Memory B cell (primary cell): ENCODE measurements around the gene CASP9.
A peak's percentile ranks its signal among the peaks of the same experiment; 100 is the strongest.

Experiments used
- ATAC-seq: fragments of 150-1000 bp; cut with Tn5 transposase; 2 replicates; pipeline ENCODE4 v1.10.0; 2021; ENCODE audit warnings: low read depth, mild to moderate bottlenecking, moderate library complexity
- DNase-seq, 2 donors: peaks; one replicate each; pipeline ENCODE4 v3.0.0; 2022; ENCODE audit warnings: low spot score in 2 of 2
- H3K27ac Mint-ChIP-seq: one replicate; pipeline ENCODE4 v1.8.0; 2022; ENCODE audit warnings: mild to moderate bottlenecking, moderate library complexity, mixed read lengths
- H3K27me3 Mint-ChIP-seq: one replicate; pipeline ENCODE4 v1.8.0; 2022; ENCODE audit warnings: mixed read lengths
- H3K36me3 Mint-ChIP-seq: one replicate; pipeline ENCODE4 v1.8.0; 2022; ENCODE audit warnings: mild to moderate bottlenecking, mixed read lengths
- H3K4me1 Mint-ChIP-seq: one replicate; pipeline ENCODE4 v1.8.0; 2022; ENCODE audit warnings: mixed read lengths
- H3K4me3 Mint-ChIP-seq: one replicate; pipeline ENCODE4 v1.8.0; 2022; ENCODE audit warnings: mild to moderate bottlenecking, moderate library complexity, mixed read lengths
- H3K9me3 Mint-ChIP-seq: one replicate; pipeline ENCODE4 v1.8.0; 2022; ENCODE audit warnings: mixed read lengths

Gene CASP9

DNA sequence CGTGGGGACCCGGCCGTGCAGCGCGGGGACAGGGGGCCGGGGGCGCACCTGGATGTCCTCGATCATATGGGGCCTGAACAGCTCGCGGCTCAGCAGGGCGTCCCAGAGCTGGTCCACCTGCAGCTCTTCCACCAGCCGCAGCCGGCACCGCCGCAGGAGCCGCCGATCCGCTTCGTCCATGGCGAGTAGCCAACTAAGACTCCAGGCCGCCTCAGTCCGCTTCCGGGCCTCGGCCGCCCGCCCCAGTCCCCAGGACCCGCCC, at the start of gene CASP9:
CASP9 (minus strand) TSS at position 195 of the 262 bp plus-strand sequence; CDS start at position 180, 15 bp downstream.
- H3K36me3 Mint-ChIP-seq = peaks cover 2% of the 10 kb centered on the region
- no peak for ATAC-seq
- no peak for DNase-seq
- H3K9me3 Mint-ChIP-seq = no peaks in the 10 kb centered on the region
- peak within 1 kb of the TSS; percentile 94 for H3K4me3 Mint-ChIP-seq
- no peaks in the 10 kb centered on the region for H3K27me3 Mint-ChIP-seq
- peak within 1 kb of the TSS; percentile 96 for H3K27ac Mint-ChIP-seq
- H3K4me1 Mint-ChIP-seq = peaks cover 44% of the 10 kb centered on the region

DNA sequence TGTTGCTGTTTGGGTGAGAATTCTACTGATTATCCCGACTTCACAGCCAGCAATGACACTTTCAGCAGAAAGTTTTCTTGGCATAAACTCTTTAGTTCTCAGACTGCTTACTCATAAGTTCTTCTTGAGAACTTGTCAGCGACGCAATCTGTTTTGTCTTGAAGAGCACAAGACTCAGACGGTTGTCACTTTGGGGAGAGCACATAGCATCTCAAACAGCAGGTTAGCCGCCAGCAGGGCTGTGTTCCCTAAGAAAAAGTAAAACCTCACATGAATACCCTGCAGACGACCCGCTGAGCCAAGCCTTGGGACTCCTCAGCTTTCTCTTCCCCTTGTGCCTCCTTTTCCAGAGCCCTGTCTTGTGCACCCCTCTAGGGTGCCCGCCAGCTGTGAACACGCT, 49.5 kb upstream of the CASP9 start:
- Mint-ChIP-seq H3K4me1 (peaks cover 20% of the 10 kb centered on the region), H3K4me3 (no peak overlapping the region), H3K9me3 (no peaks in the 10 kb centered on the region), H3K27ac (peak overlapping the region; percentile 63), H3K27me3 (no peaks in the 10 kb centered on the region), H3K36me3 (peaks cover 13% of the 10 kb centered on the region)
- ATAC-seq (no peak), DNase-seq (no peak)

DNA sequence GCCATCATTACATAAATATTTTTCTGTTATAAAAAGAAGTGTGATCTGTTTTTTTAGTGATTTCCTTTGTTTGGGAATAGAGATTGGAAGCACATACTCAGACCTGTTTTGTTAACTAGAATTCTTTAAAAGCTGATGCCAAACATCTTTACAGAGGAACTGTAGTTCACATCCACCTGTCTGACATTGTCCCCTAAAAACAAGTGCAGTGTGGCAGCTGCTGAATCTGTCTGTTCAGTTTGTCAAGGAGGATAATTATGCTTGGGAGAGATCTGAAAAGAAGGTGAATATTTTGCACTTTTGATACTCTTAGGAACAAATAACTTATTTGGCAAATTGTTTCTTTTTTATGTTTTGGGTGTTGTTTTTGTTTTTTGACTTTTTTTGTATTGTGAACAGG, 47.3 kb upstream of the CASP9 start:
- H3K4me1 Mint-ChIP-seq = peaks cover 17% of the 10 kb centered on the region
- H3K27me3 Mint-ChIP-seq = no peaks in the 10 kb centered on the region
- DNase-seq (no peak), ATAC-seq (no peak)
- no peaks in the 10 kb centered on the region for H3K9me3 Mint-ChIP-seq
- H3K27ac Mint-ChIP-seq = peak overlapping the region; percentile 88
- peaks cover 25% of the 10 kb centered on the region for H3K36me3 Mint-ChIP-seq
- H3K4me3 Mint-ChIP-seq = peak overlapping the region; percentile 59

DNA sequence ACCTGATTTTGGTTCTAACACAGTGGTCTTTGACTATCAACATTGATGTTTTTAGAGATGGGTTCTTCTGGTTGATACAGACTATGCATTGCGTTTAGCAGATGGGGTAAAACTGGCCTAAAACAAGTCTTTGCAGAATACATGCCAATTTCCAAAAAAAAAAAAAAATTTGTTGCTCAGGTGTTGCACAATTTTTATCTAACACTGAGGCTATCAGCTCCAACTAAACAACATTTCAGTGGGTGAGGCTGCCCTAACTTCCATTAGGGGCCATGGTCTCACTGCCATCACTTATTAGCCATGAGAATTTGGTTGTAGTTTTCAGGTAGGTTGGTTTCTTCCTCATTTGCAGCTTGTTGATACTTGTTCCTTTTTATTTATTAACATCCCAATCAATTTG, 46.8 kb upstream of the CASP9 start:
- Mint-ChIP-seq H3K27me3 (no peaks in the 10 kb centered on the region), H3K4me3 (no peak overlapping the region), H3K27ac (peak overlapping the region; percentile 88), H3K36me3 (peaks cover 25% of the 10 kb centered on the region), H3K9me3 (no peaks in the 10 kb centered on the region), H3K4me1 (peaks cover 17% of the 10 kb centered on the region)
- ATAC-seq = no peak
- DNase-seq = no peak

- no peak overlapping the region for H3K27ac Mint-ChIP-seq
- H3K27me3 Mint-ChIP-seq = no peaks in the 10 kb centered on the region
- H3K36me3 Mint-ChIP-seq = peaks cover 20% of the 10 kb centered on the region
- DNase-seq = no peak
- no peak overlapping the region for H3K4me3 Mint-ChIP-seq
- H3K9me3 Mint-ChIP-seq = no peaks in the 10 kb centered on the region
- ATAC-seq = no peak
- H3K4me1 Mint-ChIP-seq = peaks cover 23% of the 10 kb centered on the region
Observed at GRCh38 chr1:15568387-15569073, 44.5 kb upstream of the CASP9 start.

DNA sequence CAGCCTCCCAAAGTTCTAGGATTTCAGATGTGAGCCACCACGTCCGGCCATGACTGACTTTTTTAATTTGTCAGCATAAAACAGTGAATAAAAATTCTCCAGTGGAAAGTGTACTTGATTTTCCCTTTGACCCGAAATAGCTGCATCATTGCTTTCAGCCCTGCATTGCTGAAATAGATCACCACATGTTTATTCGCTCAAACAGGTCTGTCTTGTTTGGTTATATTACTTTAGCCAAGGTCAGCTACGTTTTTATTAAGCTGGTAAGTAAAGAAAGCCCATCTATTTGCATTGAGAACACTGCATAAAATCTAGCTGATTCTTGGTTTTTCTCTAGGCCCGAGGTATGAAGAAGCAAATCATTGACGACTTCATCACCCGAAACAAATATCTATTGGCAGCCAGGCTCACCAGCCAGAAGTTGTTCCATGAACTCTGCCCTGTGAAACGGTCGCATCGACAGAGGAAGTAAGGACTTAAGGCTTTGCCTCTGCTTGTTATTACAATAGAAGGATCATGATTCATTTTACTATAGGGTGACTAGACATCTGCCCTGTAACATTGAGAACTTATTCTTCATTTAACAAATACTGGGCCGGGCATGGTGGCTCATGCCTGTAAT, 35.3 kb upstream of the CASP9 start:
- no peak overlapping the region for H3K27ac Mint-ChIP-seq
- H3K4me3 Mint-ChIP-seq = no peak overlapping the region
- H3K27me3 Mint-ChIP-seq = no peaks in the 10 kb centered on the region
- H3K36me3 Mint-ChIP-seq = peaks cover 16% of the 10 kb centered on the region
- ATAC-seq = no peak
- H3K9me3 Mint-ChIP-seq = no peaks in the 10 kb centered on the region
- DNase-seq = no peak
- H3K4me1 Mint-ChIP-seq = peaks cover 9% of the 10 kb centered on the region

- peaks cover 14% of the 10 kb centered on the region for H3K36me3 Mint-ChIP-seq
- no peak overlapping the region for H3K4me3 Mint-ChIP-seq
- no peaks in the 10 kb centered on the region for H3K27me3 Mint-ChIP-seq
- H3K27ac Mint-ChIP-seq = no peak overlapping the region
- DNase-seq (no peak), ATAC-seq (no peak)
- H3K9me3 Mint-ChIP-seq = no peaks in the 10 kb centered on the region
- H3K4me1 Mint-ChIP-seq = peaks cover 2% of the 10 kb centered on the region
Observed at GRCh38 chr1:15558516-15558915, 34.5 kb upstream of the CASP9 start.

- Mint-ChIP-seq H3K36me3 (peaks cover 12% of the 10 kb centered on the region), H3K27me3 (no peaks in the 10 kb centered on the region), H3K9me3 (no peaks in the 10 kb centered on the region), H3K27ac (no peak overlapping the region), H3K4me1 (peaks cover 2% of the 10 kb centered on the region), H3K4me3 (no peak overlapping the region)
- ATAC-seq (no peak), DNase-seq (no peak)
Observed at GRCh38 chr1:15557594-15557993, 33.6 kb upstream of the CASP9 start.

DNA sequence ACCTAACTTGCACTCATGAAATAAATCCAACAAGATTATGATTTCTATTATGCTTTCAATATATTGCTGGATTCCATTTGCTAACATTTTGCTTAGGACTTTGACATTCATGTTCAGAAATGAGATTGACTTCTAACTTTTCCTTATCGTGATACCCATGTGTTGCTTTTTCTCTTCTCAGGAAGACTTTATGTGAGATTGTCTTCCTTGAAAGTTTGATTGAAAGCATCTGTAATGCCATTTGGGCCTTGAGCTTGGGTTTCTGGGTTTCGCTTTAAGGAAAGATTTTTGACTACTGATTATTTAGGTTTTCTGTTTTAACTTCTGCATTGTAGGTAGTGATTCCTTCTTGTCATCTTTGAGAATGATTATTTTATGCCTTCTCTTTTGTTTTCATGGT, 33.0 kb upstream of the CASP9 start:
- Mint-ChIP-seq H3K9me3 (no peaks in the 10 kb centered on the region), H3K27ac (no peak overlapping the region), H3K4me1 (peaks cover 2% of the 10 kb centered on the region), H3K4me3 (no peak overlapping the region), H3K36me3 (peaks cover 8% of the 10 kb centered on the region), H3K27me3 (no peaks in the 10 kb centered on the region)
- DNase-seq (no peak), ATAC-seq (no peak)

DNA sequence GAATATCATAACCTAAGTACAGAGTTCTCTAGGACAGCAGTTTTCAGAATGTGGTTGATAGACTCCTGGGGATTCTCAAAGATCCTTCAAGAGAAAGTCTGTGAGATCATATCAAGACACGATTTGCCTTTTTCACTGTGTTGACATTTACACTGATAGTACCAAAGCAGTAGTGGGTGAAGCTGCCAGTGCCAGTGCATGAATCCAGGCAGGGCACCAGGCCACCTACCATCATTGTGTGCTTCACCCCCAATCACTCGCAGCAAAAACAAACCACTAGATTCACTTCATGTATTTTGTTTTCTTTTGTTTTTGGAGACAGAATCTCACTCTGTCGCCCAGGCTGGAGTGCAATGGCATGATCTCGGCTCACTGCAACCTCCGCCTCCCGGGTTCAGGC, 26.6 kb upstream of the CASP9 start:
- Mint-ChIP-seq H3K27ac (peak overlapping the region; percentile 33), H3K27me3 (no peaks in the 10 kb centered on the region), H3K4me1 (peaks cover 2% of the 10 kb centered on the region), H3K9me3 (no peaks in the 10 kb centered on the region), H3K36me3 (peaks cover 18% of the 10 kb centered on the region), H3K4me3 (no peak overlapping the region)
- no peak for DNase-seq
- no peak for ATAC-seq

DNA sequence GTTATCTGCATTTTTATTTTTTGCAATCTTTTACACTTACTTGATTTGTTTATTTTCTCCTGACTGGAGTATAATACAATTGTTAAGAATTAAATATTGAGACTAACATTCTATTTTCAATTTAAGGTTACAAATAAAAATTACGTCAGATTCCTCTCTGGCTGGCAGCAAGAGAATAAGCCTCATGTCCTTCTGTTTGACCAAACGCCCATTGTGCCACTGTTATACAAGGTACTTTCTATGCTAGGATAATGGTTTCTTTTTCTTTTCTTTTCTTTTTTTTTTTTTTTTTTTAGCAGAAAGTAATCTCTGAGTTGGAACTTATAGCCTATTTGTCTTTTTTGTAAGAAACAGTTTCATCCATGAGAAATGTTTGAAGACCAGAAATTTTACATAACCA, 22.6 kb upstream of the CASP9 start:
- Mint-ChIP-seq H3K27ac (no peak overlapping the region), H3K9me3 (no peaks in the 10 kb centered on the region), H3K27me3 (no peaks in the 10 kb centered on the region), H3K36me3 (peaks cover 35% of the 10 kb centered on the region), H3K4me3 (no peak overlapping the region), H3K4me1 (peaks cover 3% of the 10 kb centered on the region)
- DNase-seq (no peak), ATAC-seq (no peak)

- no peak for ATAC-seq
- no peaks in the 10 kb centered on the region for H3K27me3 Mint-ChIP-seq
- no peaks in the 10 kb centered on the region for H3K9me3 Mint-ChIP-seq
- no peak for DNase-seq
- H3K27ac Mint-ChIP-seq = no peak overlapping the region
- H3K4me1 Mint-ChIP-seq = peaks cover 4% of the 10 kb centered on the region
- no peak overlapping the region for H3K4me3 Mint-ChIP-seq
- peaks cover 35% of the 10 kb centered on the region for H3K36me3 Mint-ChIP-seq
Observed at GRCh38 chr1:15543589-15544568, 19.9 kb upstream of the CASP9 start.

- no peaks in the 10 kb centered on the region for H3K27me3 Mint-ChIP-seq
- peaks cover 4% of the 10 kb centered on the region for H3K4me1 Mint-ChIP-seq
- no peak for ATAC-seq
- H3K27ac Mint-ChIP-seq = no peak overlapping the region
- peaks cover 37% of the 10 kb centered on the region for H3K36me3 Mint-ChIP-seq
- H3K9me3 Mint-ChIP-seq = no peaks in the 10 kb centered on the region
- DNase-seq = no peak
- no peak overlapping the region for H3K4me3 Mint-ChIP-seq
Observed at GRCh38 chr1:15543251-15543588, 19.2 kb upstream of the CASP9 start.

GRCh38 chr1:15542388-15543250, 18.6 kb upstream of the CASP9 start:
- peaks cover 4% of the 10 kb centered on the region for H3K4me1 Mint-ChIP-seq
- H3K27me3 Mint-ChIP-seq = no peaks in the 10 kb centered on the region
- H3K27ac Mint-ChIP-seq = no peak overlapping the region
- peaks cover 32% of the 10 kb centered on the region for H3K36me3 Mint-ChIP-seq
- ATAC-seq (no peak), DNase-seq (no peak)
- no peak overlapping the region for H3K4me3 Mint-ChIP-seq
- no peaks in the 10 kb centered on the region for H3K9me3 Mint-ChIP-seq
